Measurements from ENCODE around the gene GLS2. TPM values are rescaled to one million over a fixed set of nuclear protein-coding genes. Genes with fewer than 3 reads are reported as not detected.

The GLS2 gene
- total and polyA plus RNA-seq, 2 donors (not counting 1 experiment from before 2014, with no cell fraction given), result 5.3 to 7.2 TPM

DNA sequence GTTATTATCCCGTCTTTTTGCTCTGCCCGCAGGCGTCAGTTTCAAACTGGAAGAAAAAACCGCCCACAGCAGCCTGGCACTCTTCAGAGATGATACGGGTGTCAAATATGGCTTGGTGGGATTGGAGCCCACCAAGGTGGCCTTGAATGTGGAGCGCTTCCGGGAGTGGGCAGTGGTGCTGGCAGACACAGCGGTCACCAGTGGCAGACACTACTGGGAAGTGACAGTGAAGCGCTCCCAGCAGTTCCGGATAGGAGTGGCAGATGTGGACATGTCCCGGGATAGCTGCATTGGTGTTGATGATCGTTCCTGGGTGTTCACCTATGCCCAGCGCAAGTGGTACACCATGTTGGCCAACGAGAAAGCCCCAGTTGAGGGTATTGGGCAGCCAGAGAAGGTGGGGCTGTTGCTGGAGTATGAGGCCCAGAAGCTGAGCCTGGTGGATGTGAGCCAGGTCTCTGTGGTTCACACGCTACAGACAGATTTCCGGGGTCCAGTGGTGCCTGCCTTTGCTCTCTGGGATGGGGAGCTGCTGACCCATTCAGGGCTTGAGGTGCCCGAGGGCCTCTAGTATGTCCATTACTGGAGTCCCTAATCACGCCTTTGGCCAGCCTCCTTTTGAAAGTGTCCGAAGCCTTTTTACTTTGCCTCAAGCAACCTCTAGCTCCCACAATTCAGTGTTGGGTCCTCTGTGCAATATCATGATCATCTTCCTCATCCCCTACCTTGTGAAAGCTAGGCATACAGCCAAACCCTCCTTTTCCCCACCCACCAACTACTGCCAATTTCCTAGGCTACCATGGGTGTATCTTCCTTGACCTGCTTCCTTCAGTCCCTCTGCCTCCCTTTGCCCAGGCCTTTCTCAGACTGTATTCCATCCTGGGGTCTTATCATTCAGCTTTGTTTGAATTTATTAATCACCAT, 18.7 kb downstream of the GLS2 start:
- Histone ChIP-seq H3K4me1 (ENCODE audit: control insufficient read depth in 2 of 2, insufficient read depth in 2 of 2, low read length in 2 of 2) (peaks cover 12 to 24% of the 10 kb centered on the region in 2 donors), H3K4me2 (replicated peaks; ENCODE audit: low read depth, low read length, poor library complexity, severe bottlenecking) (peak overlapping the region; percentile 82), H3K27me3 (replicated peaks in 1 of 4; ENCODE audit: control extremely low read depth in 1 of 4, control insufficient read depth in 3 of 4, insufficient read depth in 4 of 4, low read length in 3 of 4) (no peaks in the 10 kb centered on the region), H2AFZ (ENCODE audit: insufficient read depth, low read depth, low read length, poor library complexity, severe bottlenecking) (peak overlapping the region; percentile 99), H3K27ac (ENCODE audit: low read length in 2 of 2) (peak overlapping the region; percentile 86 to 87), H3K4me3 (ENCODE audit: control extremely low read depth in 1 of 5, extremely low read depth in 1 of 5, insufficient read depth in 1 of 5, low read depth in 2 of 5, low read length in 4 of 5) (peak overlapping the region; percentile 91 to 100 (median 96)), H3K79me2 (ENCODE audit: control insufficient read depth, insufficient read depth, low read length) (peaks cover 24% of the 10 kb centered on the region), H3K9me3 (ENCODE audit: control extremely low read depth in 1 of 3, control insufficient read depth in 2 of 3, insufficient read depth in 1 of 3, low read length in 2 of 3) (no peaks in the 10 kb centered on the region), H3K9ac (ENCODE audit: low read length) (peak overlapping the region; percentile 97), H4K20me1 (ENCODE audit: control insufficient read depth, insufficient read depth, low read length, poor library complexity, severe bottlenecking) (no peaks in the 10 kb centered on the region), H3K36me3 (replicated peaks in 1 of 2; ENCODE audit: control extremely low read depth in 1 of 2, control insufficient read depth in 1 of 2, extremely low read depth in 1 of 2, insufficient read depth in 2 of 2, low read length in 1 of 2) (peaks cover under 1 to 11% of the 10 kb centered on the region in 2 experiments)
- intact Hi-C loops (cut with micrococcal nuclease), result loop anchor here (5.0 kb wide), 2 partner anchors 262 to 727 kb away; partner anchors contain the start of gene GDF11
- ChIA-PET CTCF (interaction anchor here (0.8 to 2.1 kb wide), 6 partner anchors 20 to 280 kb away, joined by 3 to 7 read pairs (median 3); partner anchors contain the start of genes ANKRD52, RNF41, SMARCC2 and STAT2), POLR2A (interaction anchor here (0.5 to 1.0 kb wide), 5 partner anchors 19 to 1309 kb away, joined by 3 to 6 read pairs (median 3); no protein-coding TSS in a partner anchor)
- no peak for TF ChIP-seq EZH2 (IDR thresholded peaks at IDR 0.05; ENCODE audit: borderline replicate concordance, insufficient read depth, low read depth, low read length, poor library complexity, severe bottlenecking)
- TF ChIP-seq, protein P1, sequence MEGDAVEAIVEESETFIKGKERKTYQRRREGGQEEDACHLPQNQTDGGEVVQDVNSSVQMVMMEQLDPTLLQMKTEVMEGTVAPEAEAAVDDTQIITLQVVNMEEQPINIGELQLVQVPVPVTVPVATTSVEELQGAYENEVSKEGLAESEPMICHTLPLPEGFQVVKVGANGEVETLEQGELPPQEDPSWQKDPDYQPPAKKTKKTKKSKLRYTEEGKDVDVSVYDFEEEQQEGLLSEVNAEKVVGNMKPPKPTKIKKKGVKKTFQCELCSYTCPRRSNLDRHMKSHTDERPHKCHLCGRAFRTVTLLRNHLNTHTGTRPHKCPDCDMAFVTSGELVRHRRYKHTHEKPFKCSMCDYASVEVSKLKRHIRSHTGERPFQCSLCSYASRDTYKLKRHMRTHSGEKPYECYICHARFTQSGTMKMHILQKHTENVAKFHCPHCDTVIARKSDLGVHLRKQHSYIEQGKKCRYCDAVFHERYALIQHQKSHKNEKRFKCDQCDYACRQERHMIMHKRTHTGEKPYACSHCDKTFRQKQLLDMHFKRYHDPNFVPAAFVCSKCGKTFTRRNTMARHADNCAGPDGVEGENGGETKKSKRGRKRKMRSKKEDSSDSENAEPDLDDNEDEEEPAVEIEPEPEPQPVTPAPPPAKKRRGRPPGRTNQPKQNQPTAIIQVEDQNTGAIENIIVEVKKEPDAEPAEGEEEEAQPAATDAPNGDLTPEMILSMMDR (IDR thresholded peaks at IDR 0.05), result no peak
- DNase-seq (no peak), ATAC-seq (ENCODE audit: low read depth) (no peak)
- Mint-ChIP-seq H3K4me1 (peaks cover 26% of the 10 kb centered on the region), H3K27me3 (no peaks in the 10 kb centered on the region), H3K4me3 (peak overlapping the region; percentile 93), H3K27ac (peak overlapping the region; percentile 98), H3K9me3 (ENCODE audit: insufficient read depth) (no peaks in the 10 kb centered on the region)
- 49% methylated on average over 19 of the region's 19 CpGs for WGBS (ENCODE audit: insufficient coverage)
